HG03342 (cell line): Measurements from ENCODE around the gene CREB3L2.

Source experiments
- ATAC-seq: cut with Tn5 transposase; IDR thresholded peaks from one replicate; pipeline ENCODE4 v1.9.1; 2021; ENCODE audit warnings: mild to moderate bottlenecking, moderate library complexity; ENCODE audit not compliant: unreplicated experiment

The CREB3L2 gene

GRCh38 chr7:137953665-137954470 lies 48.0 kb downstream of the CREB3L2 start:
- ATAC-seq, result peak; percentile 53

DNA sequence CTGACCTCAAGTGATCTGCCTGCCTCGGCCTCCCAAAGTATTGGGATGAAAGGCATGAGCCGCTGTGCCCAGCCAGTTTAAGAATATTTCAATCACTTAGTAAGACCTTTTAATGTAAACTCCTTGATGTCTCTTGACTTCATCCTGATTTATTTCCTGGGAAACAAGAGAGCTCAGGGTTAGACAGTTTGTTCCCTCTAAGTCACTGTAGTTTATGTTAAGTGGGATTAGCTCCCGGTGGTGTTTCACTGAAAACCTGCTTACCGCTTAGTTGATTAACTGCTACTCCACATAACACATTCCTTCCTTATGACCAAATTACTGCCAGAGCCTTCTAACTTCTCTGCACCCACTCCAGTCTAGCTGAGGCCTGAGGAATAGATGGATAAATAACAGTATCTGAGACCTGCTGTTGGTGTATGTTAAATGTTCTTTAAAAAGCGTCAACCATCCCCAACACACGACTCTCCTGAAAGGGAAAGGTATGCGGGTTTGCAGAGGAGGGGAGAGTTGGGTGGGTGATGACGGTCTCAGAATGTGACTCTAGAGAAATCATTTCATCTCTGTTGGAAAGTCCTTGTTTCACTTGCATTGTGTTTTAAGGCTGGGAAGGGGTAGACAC lies 48.7 kb downstream of the CREB3L2 start:
- no peak for ATAC-seq

DNA sequence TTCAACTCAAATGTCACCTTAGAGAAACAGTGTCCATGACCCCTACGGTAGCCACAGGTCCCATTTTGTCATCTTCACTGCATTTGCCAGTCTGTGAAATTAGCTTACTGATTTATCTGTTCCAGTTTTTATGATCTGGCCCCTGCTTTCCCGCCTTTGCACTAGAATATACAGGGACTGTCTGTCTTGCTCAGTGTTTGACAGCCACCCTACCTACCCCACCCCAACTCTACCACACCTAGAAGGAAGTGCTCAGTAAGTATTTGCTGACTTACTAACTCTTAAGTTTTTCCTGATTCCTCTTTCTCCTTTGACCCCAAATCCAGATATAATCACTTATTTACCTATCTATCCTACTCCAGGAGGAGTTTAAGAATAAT lies 49.5 kb downstream of the CREB3L2 start:
- no peak for ATAC-seq

GRCh38 chr7:137951700-137952425 lies 50.0 kb downstream of the CREB3L2 start:
- no peak for ATAC-seq

DNA sequence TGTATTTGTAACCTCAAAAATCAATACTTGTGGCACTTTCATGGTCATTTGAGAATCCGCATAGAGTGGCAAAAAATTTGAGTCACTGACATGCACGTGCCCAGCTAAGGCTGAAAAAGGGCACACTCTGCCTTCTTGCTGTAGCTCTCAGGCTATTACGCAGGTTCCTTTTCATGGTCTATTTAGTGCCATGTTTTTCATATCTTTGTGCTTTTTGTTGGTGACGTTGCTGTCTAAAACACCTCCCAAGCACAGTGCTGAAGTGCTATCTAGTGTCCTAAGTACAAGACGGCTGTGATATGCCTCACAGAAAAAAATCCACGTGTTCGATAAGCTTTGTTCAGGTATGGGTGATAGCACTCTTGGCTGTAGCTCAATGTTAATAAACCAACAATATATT lies 50.9 kb downstream of the CREB3L2 start:
- ATAC-seq, result no peak

GRCh38 chr7:137950263-137950621 lies 51.6 kb downstream of the CREB3L2 start:
- ATAC-seq, result no peak

- ATAC-seq, result no peak
These were observed 52.2 kb downstream of the CREB3L2 start for GRCh38 chr7:137949416-137950262.

DNA sequence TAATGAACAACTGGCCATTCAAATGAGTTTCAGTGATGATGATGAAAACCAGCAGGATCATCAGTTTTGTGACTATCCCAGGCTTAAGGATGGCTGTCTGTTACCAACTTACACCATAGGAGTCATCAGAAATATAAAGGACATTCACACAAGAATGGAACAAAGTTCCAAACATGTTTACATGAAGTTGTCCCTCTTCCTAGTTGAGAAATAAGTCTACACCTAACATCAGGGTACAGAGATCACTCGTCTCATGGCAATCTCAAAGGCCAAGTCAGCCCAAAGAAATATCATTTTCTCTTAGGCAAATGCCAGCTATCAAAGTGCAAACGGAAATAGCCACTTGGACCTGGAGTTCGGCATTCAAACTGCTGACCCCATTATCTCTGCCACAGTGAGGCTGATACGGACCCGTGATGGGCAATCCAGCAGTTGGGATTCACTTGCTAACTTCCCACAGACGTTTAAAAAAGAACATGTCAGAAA lies 53.0 kb downstream of the CREB3L2 start:
- ATAC-seq, result no peak

GRCh38 chr7:137948083-137948844 lies 53.6 kb downstream of the CREB3L2 start:
- no peak for ATAC-seq

- ATAC-seq, result no peak
These were observed 54.8 kb downstream of the CREB3L2 start for GRCh38 chr7:137947046-137947445.

DNA sequence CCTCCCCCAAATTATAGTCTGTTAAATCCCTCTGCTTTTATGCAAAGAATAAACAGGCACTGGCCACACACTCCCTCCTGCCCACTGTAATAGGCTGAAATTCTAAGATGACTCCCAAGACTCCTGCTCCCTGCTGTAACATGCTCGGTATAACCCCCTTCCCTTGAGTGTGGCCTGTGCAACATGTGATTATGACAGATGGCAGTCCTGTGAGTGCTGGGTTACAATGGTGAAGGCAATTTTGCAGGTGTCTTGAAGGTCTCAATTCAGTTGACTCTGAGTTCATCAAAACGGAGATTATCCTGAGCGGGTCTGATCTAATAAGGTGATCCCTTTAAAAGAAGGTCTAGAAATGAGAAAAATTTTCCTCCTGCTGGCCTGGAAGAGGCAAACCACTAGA lies 55.9 kb downstream of the CREB3L2 start:
- ATAC-seq, result no peak

DNA sequence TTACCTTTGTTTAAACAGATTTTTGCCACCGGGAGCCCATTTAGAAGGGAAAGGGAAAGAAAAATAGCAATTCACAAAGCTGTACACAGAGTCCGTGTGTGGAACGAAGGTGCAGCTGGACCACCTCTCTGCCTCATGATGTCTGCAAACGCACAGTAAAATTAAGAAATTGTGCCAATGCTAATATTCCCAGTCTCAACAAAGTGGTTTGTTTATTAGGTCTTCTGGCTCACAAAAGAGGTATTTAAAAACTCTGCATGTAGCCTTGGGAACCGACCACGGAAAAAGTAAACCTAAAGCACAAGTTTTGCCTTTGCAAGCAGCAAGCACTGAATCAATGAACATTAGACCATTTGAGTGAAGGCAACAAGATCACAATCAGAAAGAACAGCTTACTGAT lies 57.7 kb downstream of the CREB3L2 start:
- no peak for ATAC-seq

GRCh38 chr7:137943132-137943551 lies 58.7 kb downstream of the CREB3L2 start:
- ATAC-seq, result no peak

DNA sequence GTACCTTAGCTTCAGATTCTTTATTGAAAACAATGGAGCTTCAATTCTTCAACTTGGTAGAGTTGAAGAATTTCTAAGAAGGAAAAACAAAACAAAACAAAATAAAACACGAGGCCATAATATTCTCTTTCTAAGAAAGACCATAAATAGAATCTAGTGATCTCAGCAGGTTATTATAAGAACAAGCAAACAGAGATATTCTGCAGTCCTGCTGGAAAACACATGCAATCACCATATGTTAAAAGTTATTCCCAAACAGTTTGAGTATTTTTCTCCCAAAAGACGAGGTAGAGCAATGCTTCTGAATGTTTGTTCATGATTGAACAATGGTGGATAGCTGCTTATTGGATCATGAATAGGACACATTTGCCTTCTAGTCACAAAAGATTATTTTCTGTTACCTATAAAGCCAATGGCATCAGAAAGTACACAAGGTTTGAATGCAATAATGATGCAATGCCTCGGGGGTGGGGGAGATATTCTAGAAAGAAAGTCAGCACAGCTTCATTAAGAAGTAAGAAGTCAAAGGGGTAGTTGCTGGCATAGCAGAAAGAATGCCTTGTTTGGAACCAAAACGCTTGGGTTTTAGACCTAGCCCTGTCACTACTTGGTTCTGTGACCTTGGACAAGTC lies 59.3 kb downstream of the CREB3L2 start:
- ATAC-seq, result no peak

GRCh38 chr7:137940656-137941518 lies 61.0 kb downstream of the CREB3L2 start:
- ATAC-seq, result no peak

GRCh38 chr7:137940218-137940617 lies 61.7 kb downstream of the CREB3L2 start:
- ATAC-seq, result no peak

DNA sequence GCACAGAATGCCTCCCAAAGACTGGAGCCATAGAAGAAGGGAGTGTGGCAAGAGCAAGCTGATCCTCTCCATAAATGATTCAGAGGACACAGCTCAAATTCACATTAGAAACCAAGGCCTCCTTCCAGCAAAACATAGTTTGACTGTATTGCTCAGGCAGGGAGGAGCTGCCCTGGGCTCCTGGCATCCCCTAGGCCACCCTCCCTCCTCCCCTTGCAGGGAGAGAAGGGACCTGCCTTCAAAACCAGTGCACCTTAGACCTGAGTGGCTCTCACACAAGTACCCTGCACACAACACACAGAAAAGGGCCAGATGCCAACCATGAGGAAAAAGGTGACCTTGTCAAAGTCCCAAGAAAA lies 64.7 kb downstream of the CREB3L2 start:
- no peak for ATAC-seq

- no peak for ATAC-seq
These were observed 65.2 kb downstream of the CREB3L2 start for GRCh38 chr7:137936509-137937201.
